Nephron (organoid): Measurements from ENCODE around the gene KRTAP4-6.
"Not testable (repeated sequence)": the region's sequence is repeated elsewhere in the genome, so short reads cannot be mapped to it uniquely, and the experiment has no call there.

ENCODE experiments used
- H3K27ac Mint-ChIP-seq, 3 experiments: 2 replicates each; pipeline ENCODE4 v1.8.0; 2020; ENCODE audit warnings: mixed read lengths in 3 of 3, mild to moderate bottlenecking in 2 of 3, moderate library complexity in 1 of 3
- H3K27me3 Mint-ChIP-seq: 2 replicates; pipeline ENCODE4 v1.8.0; 2021; ENCODE audit warnings: low read depth, mild to moderate bottlenecking, moderate library complexity, mixed read lengths
- H3K36me3 Mint-ChIP-seq: 2 replicates; pipeline ENCODE4 v1.8.0; 2020; ENCODE audit warnings: low read depth, mixed read lengths
- H3K4me1 Mint-ChIP-seq: 2 replicates; pipeline ENCODE4 v1.8.0; 2020; ENCODE audit warnings: mixed read lengths
- H3K4me3 Mint-ChIP-seq, 3 experiments: 2 replicates each; pipeline ENCODE4 v1.8.0; 2020; ENCODE audit warnings: mild to moderate bottlenecking in 3 of 3, mixed read lengths in 3 of 3, moderate library complexity in 2 of 3
- H3K9me3 Mint-ChIP-seq: 2 replicates; pipeline ENCODE4 v1.8.0; 2020; ENCODE audit warnings: mixed read lengths
- CTCF ChIP-seq, 3 experiments: fragments of 200-600 bp; sonication (generic); IDR thresholded peaks; one replicate each; pipeline ENCODE4 v1.5.0; 2021; ENCODE audit warnings: antibody characterized with exemption in 3 of 3; ENCODE audit not compliant: unreplicated experiment in 3 of 3

KRTAP4-6 gene

GRCh38 chr17:41140360-41141131, at the start of gene KRTAP4-6:
Gene KRTAP4-6 (minus strand): TSS chr17:41140544. CDS start chr17:41140487, 57 bp downstream.
- Mint-ChIP-seq H3K4me3 (no peak within 1 kb of the TSS), H3K27me3 (peaks cover 7% of the 10 kb centered on the region), H3K27ac (no peak within 1 kb of the TSS), H3K36me3 (peaks cover 4% of the 10 kb centered on the region), H3K9me3 (peaks cover 44% of the 10 kb centered on the region), H3K4me1 (no peaks in the 10 kb centered on the region)
- no peak for TF ChIP-seq CTCF (IDR thresholded peaks at IDR 0.05; ENCODE audit: unreplicated experiment in 3 of 3)

- H3K4me1 Mint-ChIP-seq, H3K36me3 Mint-ChIP-seq, H3K9me3 Mint-ChIP-seq, H3K27ac Mint-ChIP-seq, H3K4me3 Mint-ChIP-seq: not testable (repeated sequence)
- H3K27me3 Mint-ChIP-seq = peaks cover 13% of the 10 kb centered on the region
Measured at GRCh38 chr17:41189837-41190318, 49.5 kb upstream of the KRTAP4-6 start, which contains the start of gene KRTAP9-1. Gene KRTAP9-1 (plus strand): TSS chr17:41189887. CDS start chr17:41189887, 0 bp downstream.

- no peak overlapping the region for H3K27ac Mint-ChIP-seq
- H3K9me3 Mint-ChIP-seq = peaks cover 7% of the 10 kb centered on the region
- TF ChIP-seq CTCF (IDR thresholded peaks at IDR 0.05; ENCODE audit: unreplicated experiment in 3 of 3) = no peak
- no peak overlapping the region for H3K4me3 Mint-ChIP-seq
- peaks cover 19% of the 10 kb centered on the region for H3K27me3 Mint-ChIP-seq
- H3K36me3 Mint-ChIP-seq = no peaks in the 10 kb centered on the region
- no peaks in the 10 kb centered on the region for H3K4me1 Mint-ChIP-seq
Measured at GRCh38 chr17:41186872-41187271, 46.5 kb upstream of the KRTAP4-6 start.

GRCh38 chr17:41185001-41185400, 44.7 kb upstream of the KRTAP4-6 start:
- TF ChIP-seq CTCF (IDR thresholded peaks at IDR 0.05; ENCODE audit: unreplicated experiment in 3 of 3) = no peak
- Mint-ChIP-seq H3K9me3 (peaks cover 7% of the 10 kb centered on the region), H3K4me1 (no peaks in the 10 kb centered on the region), H3K27ac (no peak overlapping the region), H3K27me3 (peaks cover 15% of the 10 kb centered on the region), H3K36me3 (no peaks in the 10 kb centered on the region), H3K4me3 (no peak overlapping the region)

GRCh38 chr17:41184480-41184961, 44.2 kb upstream of the KRTAP4-6 start, which contains the start of gene KRTAP4-1:
Gene KRTAP4-1 (minus strand): TSS chr17:41184911. CDS start chr17:41184854, 57 bp downstream.
- H3K4me1 Mint-ChIP-seq = no peaks in the 10 kb centered on the region
- H3K9me3 Mint-ChIP-seq = peaks cover 7% of the 10 kb centered on the region
- TF ChIP-seq CTCF (IDR thresholded peaks at IDR 0.05; ENCODE audit: unreplicated experiment in 3 of 3) = no peak
- H3K4me3 Mint-ChIP-seq = no peak within 1 kb of the TSS
- no peaks in the 10 kb centered on the region for H3K36me3 Mint-ChIP-seq
- peaks cover 15% of the 10 kb centered on the region for H3K27me3 Mint-ChIP-seq
- H3K27ac Mint-ChIP-seq = no peak within 1 kb of the TSS

GRCh38 chr17:41178843-41179616, 38.7 kb upstream of the KRTAP4-6 start:
- TF ChIP-seq CTCF (IDR thresholded peaks at IDR 0.05; ENCODE audit: unreplicated experiment in 3 of 3) = no peak
- Mint-ChIP-seq H3K4me1 (no peaks in the 10 kb centered on the region), H3K9me3 (peaks cover under 1% of the 10 kb centered on the region), H3K36me3 (no peaks in the 10 kb centered on the region), H3K27me3 (peaks cover 20% of the 10 kb centered on the region), H3K4me3 (no peak overlapping the region), H3K27ac (no peak overlapping the region)
